Activated CD8-positive, alpha-beta memory T cell treated with anti-CD3 and anti-CD28 coated beads for 36 hours (primary cell): ENCODE results near the gene DQX1. TPM values are rescaled to one million over a fixed set of nuclear protein-coding genes. Genes with fewer than 3 reads are reported as not detected.

ENCODE experiments used
- CTCF ChIA-PET: fragments of 350-600 bp; sonication (Branson Sonifier 250); formaldehyde crosslinking; loops from one replicate; lab custom pipeline; 2021; ENCODE audit warnings: antibody characterized with exemption; lab: Charles Lee
- POLR2A ChIA-PET: fragments of 350-600 bp; sonication (Branson Sonifier 250); formaldehyde crosslinking; loops from one replicate; lab custom pipeline; 2021; ENCODE audit warnings: antibody characterized with exemption; lab: Charles Lee
- total RNA-seq, 2 experiments: library from RNA; stranded (reverse); gene quantifications; one replicate each; pipeline ENCODE4 v1.2.3, GENCODE V29; 2021

Gene DQX1
- total RNA-seq, 2 experiments from 2014 or later, result 0.75 to 0.91 TPM

DNA sequence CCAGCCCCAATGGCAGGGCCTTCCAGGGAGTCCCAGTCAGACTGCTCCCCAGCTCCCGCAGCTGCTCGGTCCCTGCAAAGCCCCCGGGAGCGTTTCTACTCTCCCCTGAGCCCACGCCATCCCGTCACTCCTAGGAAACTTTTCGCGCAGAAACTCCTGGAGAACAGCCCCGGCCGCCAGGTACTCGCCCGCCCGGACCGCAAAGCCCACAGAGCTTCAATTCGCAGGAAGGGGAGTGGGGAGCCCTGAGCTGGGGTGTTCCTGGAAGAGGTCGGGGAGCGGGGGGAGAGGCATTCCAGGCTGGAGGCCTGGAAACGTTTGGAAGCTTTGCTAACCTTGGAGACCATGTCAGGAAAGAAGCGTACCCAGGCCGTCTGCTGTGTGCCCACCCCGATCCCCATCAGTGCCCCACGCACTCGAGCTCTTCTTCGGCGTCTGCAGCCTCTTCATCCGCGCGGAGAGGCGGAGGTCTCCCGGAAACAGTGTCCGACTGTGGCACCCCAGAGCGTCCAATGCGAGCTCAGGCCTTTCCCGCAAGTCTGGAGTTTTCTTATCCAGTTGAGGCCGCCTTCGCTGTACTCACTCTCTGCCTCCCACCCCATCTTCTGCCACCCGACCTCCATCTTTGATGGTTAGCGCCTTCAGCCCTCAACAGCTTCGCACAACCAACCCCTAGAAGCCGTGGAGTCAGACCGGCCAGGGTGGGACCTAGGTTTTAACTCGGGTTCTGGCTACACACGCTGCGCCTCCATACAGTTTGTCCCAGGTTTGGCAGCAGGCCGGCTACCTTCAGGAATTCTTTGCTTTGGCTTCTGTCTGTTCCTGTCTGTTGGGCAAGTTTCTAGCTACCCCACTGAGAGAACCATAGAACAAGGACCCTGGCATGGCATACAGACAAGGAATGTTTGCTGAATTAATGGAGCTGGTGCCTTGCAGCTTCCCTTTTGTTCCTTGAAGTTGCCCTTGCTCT, 22.2 kb downstream of the DQX1 start:
- CTCF ChIA-PET, result interaction anchor here (1.0 to 4.9 kb wide), 3 partner anchors 11 to 81 kb away, joined by 3 to 20 read pairs (median 4); partner anchors contain the start of genes CCDC142 and TTC31
- POLR2A ChIA-PET, result interaction anchor here (0.8 to 1.0 kb wide), 2 partner anchors 9 to 45 kb away, joined by 3 read pairs; partner anchors contain the start of gene WBP1

DNA sequence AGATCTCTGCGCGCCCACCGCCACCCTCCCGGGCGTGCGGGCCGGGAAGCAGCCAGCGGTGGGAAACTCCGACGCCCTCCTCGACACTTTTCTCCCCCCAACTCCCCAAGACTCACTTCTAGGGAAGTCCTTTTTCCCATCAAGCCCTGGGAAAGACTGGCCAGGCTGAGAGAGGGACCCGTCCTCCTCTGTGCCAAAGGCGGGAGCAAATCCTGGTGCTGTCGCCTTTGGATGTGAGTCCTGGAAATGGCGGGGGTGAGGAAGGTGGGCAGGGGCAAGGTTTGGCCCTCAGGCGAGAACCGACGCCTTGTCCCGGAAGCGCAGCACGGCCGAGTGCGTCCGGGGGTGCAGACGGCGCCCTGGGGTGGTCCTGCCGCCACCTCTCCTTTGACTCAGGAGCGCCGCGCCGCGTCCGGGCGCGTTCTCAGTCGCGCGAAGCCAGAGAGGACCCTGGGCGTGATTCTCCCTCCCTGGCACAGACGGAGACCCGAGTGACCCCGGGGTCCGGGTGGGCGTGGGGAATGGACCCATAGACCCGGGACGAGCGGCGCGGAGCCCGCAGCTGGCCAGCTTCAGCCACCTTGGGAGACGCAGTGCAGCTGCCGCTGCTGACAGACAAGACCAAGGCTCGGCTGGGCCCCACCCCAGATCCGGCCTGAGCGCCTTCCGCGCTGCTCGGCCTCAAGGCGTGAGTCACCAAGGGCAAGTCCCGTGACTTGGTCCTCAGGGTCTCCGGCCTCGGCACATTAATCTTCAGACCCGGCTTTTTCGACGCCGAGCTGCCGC, 23.1 kb downstream of the DQX1 start:
- POLR2A ChIA-PET, result interaction anchor here (0.5 to 0.8 kb wide), 2 partner anchors 25 to 44 kb away, joined by 3 read pairs; partner anchors contain the start of gene WBP1
- CTCF ChIA-PET, result interaction anchor here (1.3 to 4.9 kb wide), 3 partner anchors 20 to 82 kb away, joined by 4 to 20 read pairs (median 12); partner anchors contain the start of genes CCDC142 and TTC31

DNA sequence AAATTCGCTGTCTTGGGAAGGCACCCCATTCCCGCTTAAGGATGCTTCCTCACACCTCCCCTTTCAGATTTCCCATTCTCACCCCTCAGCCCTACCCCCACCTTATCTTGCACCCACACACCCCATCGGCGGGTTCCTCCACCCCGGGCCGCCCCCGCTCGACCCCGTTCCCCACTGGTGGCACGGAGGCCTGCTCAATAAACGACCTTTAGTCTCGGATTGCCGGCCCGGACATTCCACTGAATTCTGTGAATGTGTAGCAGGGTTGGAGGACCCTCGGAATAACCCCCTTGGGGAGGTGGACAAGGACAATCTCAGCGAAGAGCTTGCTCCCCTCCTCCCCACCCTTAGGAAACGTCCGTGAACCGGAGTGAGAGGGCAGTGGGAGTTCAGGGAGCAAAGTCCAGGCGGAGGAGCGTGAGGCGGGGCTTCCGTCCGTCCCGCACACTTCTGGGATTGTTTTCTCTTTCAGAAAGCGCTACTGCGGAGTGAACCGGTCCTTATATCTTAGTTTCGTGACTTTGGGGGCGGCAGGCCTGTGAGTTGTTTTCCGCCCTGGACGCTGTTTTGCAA, 23.8 kb downstream of the DQX1 start:
- POLR2A ChIA-PET, result no interaction called here

DNA sequence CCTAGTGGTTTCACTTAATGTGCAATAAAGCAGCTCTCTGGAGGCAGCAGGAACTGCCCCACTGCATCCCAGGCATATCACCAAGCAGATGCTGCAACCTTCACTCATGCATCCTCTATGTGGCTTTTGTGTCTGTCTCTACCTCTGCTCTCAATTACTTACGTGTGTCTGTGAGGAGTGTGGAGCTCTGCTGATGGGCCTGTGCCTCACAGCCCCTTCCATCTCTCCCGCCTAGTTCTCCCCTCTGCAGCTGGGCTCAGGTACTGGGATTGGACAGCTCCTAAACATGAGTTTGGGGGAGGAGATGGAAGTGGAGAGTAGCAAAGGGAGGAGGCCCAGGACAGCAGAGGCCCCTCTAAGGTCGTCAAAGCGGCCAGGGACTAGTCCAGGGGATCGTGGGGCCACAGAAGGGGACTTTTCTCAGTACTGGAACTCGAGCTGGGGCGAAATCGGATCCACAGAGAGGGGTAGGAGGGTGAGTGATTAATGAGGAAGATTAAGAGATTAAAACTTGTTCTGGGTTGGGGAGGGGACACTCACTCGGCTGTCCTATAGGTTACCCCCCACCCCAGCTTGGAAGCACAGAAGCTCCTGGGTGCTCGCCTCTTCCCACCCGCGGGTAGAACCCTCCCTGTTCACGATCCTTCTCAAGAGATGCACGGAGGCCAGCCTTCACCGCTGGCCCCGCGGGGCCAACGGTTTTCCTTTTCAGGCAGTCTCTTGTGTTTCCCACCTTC, 24.5 kb downstream of the DQX1 start:
- ChIA-PET CTCF (interaction anchor here (0.6 to 3.0 kb wide), 4 partner anchors 16 to 28 kb away, joined by 3 to 12 read pairs (median 7); partner anchors contain the start of genes AUP1, CCDC142, HTRA2 and TTC31), POLR2A (interaction anchor here (1.3 kb wide), 1 partner anchor 29 kb away, joined by 8 read pairs; the partner anchor contains the start of genes AUP1 and HTRA2)

More for the DNA sequence above, 23.8 kb downstream of the DQX1 start:
- CTCF ChIA-PET, result interaction anchor here (3.0 kb wide), 1 partner anchor 19 kb away, joined by 12 read pairs; the partner anchor contains the start of genes CCDC142 and TTC31

DNA sequence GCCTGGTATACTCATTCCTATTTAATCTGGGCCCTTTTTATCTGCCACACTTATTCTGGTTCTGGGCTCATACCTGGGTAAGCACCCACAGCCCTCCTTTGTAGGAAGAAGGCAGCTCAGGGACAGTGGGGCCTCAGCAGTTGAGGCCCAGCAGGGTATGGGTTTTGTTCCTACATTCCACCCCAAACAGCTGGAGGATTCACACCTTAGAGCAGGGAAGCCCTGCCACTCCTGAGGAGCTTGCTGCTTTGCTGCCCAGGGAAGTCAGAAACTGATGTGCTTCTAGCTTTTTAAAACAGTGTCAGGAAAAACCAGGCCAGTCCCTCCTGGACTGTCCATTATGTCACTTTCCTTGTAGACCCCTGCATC, 25.5 kb downstream of the DQX1 start:
- ChIA-PET CTCF (interaction anchor here (1.1 to 3.0 kb wide), 4 partner anchors 8 to 29 kb away, joined by 4 to 12 read pairs (median 8); partner anchors contain the start of genes AUP1, CCDC142, HTRA2 and TTC31), POLR2A (interaction anchor here (0.5 to 1.3 kb wide), 2 partner anchors 26 to 30 kb away, joined by 4 to 8 read pairs; partner anchors contain the start of genes AUP1 and HTRA2)

DNA sequence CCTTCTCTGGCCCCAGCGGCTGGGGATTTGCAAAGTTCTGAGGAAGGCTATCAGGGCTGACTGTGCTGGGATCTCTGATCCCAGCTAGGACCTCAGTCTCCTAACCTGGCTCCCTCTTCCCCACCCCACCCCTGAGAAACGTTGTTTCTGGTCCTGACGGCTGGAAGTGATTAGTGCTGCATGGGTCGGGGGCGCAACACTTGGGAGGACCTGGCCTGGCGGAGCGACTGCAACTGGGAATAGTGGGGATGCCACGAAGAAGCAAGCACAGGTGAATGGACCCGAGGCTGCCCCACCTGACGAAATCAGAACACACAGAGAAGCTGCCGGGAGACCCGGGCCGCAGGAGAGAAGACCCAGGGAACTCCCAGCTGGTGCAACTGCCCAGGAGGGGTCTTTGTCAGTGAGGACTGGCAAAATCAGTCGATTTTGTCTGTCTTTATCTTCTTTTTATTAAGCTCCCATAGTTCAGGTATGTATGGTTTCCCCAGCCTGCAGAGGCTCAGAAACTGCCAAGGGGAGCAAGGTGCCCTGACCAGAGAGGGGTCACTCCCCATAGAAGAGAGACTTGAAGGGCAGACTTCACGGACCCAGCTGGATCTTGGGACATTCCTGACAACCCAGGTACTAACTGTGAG, 26.0 kb downstream of the DQX1 start:
- ChIA-PET POLR2A (interaction anchor here (1.3 kb wide), 1 partner anchor 30 kb away, joined by 8 read pairs; the partner anchor contains the start of genes AUP1 and HTRA2), CTCF (interaction anchor here (0.8 to 3.0 kb wide), 5 partner anchors 9 to 75 kb away, joined by 3 to 12 read pairs (median 5); partner anchors contain the start of genes AUP1, CCDC142, HTRA2 and TTC31)

DNA sequence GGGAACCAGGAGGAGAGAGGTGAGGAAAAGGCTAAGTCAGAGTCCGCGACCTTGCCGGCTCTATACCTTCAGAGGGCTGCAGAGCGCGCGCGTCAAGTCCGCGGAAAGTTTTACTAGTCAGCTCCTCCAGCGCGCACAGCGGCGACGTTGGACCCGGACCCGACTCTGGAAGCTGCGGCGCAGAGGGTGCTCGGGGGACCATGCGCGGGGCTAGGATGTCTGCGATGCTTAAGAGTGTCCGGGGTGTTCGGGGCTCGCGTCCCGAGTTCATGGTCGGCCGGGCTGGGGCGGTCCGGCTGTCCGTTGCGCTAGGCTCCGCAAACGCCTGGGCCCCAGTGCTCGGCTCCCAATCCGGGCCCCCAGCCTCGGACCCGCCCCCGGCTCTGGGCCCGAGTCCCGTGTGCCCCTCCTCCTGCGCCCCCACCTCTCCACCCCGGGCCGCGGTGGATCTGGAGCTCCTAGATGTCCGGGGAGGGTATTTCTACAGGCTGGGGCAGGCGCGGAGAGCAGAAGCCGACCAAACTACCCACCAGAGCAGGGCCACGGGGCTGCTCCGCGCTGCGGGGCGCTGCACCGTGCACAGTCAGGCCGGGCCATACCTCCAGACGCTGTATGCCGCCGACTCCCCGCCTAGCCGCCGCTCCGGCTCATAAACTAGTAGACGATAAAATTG, 26.6 kb downstream of the DQX1 start, which contains the start of gene LBX2:
LBX2 (minus strand) TSS at position 337 of the 673 bp plus-strand sequence; CDS start at position 271, 66 bp downstream.
- POLR2A ChIA-PET, result interaction anchor here (0.6 to 1.1 kb wide), 2 partner anchors 17 to 30 kb away, joined by 3 read pairs; partner anchors contain the start of gene AUP1
- CTCF ChIA-PET, result interaction anchor here (0.7 to 3.0 kb wide), 4 partner anchors 9 to 76 kb away, joined by 3 to 10 read pairs (median 4); partner anchors contain the start of genes AUP1 and HTRA2

DNA sequence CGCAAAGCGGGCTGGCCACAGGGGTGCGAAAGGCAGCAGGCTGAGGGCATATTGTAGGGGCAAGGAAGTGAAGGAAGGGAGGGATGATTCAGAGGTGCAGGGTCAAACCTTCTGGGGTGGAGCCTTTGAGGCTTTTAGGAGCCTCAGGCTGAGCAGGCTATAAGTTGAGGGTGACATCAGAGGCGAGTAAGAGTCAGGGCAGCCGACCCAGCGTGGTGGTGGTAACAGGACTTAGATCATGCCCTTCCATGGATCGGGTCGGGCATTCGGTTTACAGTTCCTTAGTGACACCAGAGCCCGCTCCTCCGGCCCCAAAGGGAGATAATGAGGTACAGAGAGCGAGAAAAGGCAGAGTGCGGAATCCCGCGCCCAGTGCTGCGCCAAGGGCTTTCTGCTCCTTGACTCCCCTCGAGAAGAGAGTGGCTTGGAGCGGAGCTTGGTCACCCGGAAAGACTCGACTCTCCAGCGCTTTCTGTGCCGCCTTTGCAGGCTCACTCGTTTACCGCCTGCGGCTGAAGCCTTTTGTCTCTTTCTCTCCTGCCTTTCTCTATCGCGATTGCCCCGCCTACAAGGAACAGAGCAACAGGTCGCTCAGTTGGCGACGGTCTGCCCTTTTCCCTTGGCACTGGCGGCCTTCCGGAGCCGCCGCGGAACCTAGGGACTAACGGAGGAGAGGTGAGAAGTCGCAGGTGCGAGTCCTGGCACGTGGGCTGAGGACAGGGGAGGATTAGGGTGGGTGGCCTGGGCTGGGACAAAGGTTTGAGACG, 27.3 kb downstream of the DQX1 start:
- CTCF ChIA-PET, result interaction anchor here (0.7 to 3.0 kb wide), 3 partner anchors 17 to 77 kb away, joined by 3 to 10 read pairs (median 3); partner anchors contain the start of genes AUP1 and HTRA2
- POLR2A ChIA-PET, result interaction anchor here (0.6 to 1.1 kb wide), 3 partner anchors 15 to 31 kb away, joined by 3 read pairs; partner anchors contain the start of genes AUP1 and TLX2

DNA sequence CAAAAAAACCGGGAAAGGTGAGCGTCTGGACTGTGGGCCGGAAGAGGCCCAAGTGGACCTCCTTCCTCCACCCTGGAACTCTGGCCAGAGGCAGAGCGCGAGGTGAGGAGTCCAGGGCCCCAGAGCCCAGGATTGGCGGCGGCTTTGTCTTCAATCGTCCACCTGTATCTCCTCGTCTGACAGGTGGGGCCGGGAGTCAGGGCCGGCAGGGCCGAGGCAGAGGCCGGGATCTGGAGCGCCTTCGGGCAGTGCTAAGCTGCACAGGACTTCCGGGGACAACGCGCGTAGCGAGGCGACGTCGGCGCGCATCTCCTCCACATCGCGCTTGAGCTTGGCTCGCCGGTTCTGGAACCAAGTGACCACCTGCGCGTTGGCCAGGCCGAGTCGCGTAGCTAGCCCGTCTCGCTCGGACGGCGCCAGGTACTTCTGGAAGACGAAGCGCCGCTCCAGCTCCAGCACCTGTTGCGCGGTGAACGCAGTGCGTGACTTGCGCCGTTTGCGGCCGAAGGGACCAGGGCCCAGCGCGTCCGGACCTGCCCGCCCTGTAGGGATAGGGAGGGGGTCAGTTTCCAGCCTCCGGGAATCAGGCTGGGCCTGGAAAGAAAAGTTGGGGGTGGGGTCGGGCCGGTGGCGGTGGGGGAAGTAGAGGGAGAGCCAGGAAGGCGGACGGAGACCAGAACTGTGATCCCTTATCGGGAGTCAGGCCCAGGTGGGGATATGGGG, 28.1 kb downstream of the DQX1 start:
- ChIA-PET POLR2A (interaction anchor here (0.6 to 0.9 kb wide), 2 partner anchors 10 to 16 kb away, joined by 3 read pairs; partner anchors contain the start of genes PCGF1 and TLX2), CTCF (no interaction called here)

DNA sequence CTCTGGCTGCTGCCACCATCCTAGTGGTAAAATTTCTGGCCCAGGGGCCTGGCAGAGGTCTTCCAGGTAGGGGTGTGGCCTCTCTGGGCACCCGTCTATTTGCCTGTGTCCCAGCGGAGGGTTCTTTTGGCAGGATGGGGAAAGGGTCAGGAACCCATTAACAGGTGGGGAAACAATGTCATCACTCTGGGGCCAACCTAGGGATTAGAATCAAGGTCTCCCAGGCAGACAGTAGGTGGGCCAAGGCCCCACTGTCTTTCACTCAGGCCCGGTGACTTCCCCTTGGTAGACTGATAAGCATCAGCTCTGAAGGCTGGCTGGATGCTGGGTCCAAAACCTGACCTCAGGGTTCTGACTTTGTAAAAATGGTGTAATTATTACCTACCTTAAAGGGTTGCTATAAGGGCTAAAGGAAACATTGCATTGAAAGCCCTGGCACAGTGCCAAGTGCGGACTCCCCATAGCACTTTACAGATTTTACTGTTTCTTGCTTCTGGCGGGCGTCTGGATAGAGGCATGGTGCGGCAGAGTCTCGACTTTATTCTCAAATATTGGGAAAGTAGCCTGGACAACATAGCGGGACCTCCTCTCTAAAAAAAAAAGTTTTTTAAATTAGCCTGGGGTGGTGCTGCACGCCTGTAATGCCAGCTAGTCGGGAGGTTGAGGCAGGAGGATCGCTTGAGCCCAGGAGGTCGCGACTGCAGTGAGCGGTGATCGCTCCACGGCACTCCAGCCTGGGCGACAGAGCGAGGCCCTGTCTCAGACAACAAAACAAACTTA, 28.8 kb downstream of the DQX1 start:
- POLR2A ChIA-PET, result interaction anchor here (0.6 to 0.9 kb wide), 2 partner anchors 10 to 17 kb away, joined by 3 read pairs; partner anchors contain the start of genes PCGF1 and TLX2
- CTCF ChIA-PET, result no interaction called here

DNA sequence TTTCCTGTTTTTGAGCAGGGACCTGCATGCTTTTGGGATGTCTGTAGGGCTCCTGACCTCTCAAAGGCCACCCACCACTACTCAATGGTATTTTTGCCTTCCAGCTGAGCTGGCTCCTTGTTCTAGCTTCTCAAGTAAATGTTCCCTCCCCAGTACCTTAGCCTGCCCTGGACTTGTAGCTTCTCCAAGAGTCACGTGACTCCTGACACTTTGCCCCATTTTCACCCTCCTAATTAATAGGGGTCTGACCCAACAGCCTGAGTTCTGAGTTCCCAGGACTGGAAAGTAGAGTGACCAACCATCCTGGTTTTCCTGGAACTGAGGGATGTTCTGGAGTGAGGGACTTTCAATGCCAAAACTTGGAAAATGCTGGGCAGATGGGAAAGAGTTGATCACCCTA, 30.6 kb downstream of the DQX1 start:
- ChIA-PET CTCF (interaction anchor here (0.7 kb wide), 1 partner anchor 27 kb away, joined by 3 read pairs; no protein-coding TSS in a partner anchor), POLR2A (no interaction called here)

DNA sequence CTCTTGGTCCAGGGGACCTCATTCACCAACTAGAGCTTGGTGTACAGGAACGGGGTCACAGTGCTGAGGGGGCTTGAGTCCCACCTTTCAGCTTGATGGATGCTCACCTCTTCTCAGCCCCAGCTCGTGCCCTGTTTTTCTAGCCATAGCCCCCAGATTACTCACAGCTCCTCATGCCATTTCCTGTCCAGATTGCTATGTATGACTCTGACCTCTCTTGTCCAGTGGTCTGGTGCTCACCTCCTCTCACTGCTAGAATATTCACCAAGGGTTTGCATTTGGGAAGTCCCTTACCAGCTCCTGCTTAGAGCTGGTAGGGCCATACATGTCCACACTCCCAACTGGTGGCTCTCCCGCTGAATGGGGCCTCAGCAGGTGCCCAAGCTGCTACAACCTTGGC, 32.5 kb downstream of the DQX1 start:
- POLR2A ChIA-PET, result no interaction called here
- CTCF ChIA-PET, result no interaction called here

DNA sequence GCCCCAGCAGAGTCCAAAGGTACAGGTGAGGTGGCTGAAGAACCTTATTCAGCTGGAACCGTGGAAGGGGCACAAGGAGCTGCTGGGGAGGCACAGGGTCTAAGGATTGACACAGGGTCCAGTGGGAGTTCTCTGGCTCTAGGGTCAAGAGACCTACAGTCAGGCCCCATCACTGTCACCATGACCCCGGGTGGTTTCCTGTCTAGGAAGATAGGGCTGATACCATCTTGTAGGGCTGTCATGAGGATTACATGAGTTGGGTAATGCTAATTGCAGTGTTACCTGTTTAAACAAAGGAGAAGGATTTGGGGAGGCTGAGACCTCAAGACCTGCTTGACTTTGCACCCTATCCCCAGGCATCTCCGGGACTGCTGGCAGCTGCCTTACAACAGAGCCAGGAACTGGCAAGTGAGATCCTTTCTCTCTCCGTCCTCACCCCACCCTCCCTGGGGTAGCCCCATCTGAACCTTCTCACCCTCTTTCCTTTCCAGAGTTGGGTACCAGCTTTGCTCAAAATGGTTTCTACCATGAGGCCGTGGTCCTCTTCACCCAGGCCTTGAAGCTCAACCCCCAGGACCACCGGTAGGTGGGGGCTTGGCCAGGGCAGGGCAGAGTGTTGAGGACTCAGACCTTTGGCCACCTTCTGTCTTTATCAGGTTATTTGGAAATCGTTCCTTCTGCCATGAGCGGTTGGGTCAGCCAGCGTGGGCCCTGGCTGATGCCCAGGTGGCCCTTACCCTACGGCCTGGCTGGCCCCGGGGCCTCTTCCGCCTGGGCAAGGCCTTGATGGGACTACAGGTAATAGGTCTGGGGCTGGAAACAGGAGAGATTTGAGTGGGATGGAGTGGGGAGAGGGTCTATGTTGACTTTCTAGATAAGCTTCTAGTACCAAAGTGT, 34.1 kb downstream of the DQX1 start:
- ChIA-PET POLR2A (interaction anchor here (0.5 to 0.9 kb wide), 2 partner anchors 13 to 16 kb away, joined by 4 to 6 read pairs; no protein-coding TSS in a partner anchor), CTCF (interaction anchor here (0.8 to 1.4 kb wide), 3 partner anchors 9 to 15 kb away, joined by 3 to 5 read pairs (median 3); partner anchors contain the start of genes CCDC142, PCGF1 and TTC31)
